Measurements from ENCODE around the gene GFPT2.

- no peak for TF ChIP-seq POLR2A (IDR thresholded peaks at IDR 0.05)
- no peak for TF ChIP-seq CTCF (IDR thresholded peaks at IDR 0.05)
Measured at GRCh38 chr5:180339583-180340183, 13.5 kb downstream of the GFPT2 start.
